GM19025 (cell line): ENCODE results near the gene RAMACL.
"Not testable (repeated sequence)": the region's sequence is repeated elsewhere in the genome, so short reads cannot be mapped to it uniquely, and the experiment has no call there.

ENCODE experiments used
- ATAC-seq: cut with Tn5 transposase; IDR thresholded peaks from one replicate; pipeline ENCODE4 v1.9.1; 2021; ENCODE audit warnings: mild to moderate bottlenecking, low read depth, moderate library complexity; ENCODE audit not compliant: unreplicated experiment

Gene RAMACL

DNA sequence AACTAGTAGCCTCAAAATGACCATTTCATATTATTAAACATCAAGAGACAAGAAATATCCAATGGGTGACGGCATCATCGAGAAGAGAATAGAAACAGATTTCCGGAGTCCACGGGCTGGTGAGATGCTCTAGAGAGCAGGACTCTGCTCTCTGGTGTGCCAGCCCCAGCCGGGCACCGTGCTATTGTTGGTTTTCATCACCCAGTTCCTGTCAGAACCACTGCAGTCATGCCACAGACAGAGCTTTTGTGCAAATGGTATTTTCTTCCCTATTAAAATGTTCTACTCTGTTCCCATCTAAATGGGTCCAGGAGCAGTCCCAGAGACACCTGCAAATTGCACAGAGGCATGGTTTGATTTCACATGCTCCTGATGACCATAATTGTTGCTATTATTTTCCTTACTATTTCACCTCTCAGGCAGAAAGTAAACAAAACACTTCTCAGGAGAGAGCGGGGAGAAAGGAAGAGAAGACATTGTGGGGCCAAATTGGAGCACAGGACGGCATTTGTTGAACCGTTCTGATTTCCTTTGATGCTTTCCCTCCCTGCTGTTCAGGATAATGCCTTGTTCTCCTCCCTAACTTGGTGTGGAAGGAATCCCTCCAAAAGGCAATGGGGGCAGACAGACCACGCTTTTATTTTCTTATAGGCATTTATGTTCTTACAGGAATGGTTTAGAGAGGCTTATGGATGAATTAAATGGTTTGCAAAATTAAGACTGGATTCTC lies 11.4 kb upstream of the RAMACL start:
- ATAC-seq, result no peak

DNA sequence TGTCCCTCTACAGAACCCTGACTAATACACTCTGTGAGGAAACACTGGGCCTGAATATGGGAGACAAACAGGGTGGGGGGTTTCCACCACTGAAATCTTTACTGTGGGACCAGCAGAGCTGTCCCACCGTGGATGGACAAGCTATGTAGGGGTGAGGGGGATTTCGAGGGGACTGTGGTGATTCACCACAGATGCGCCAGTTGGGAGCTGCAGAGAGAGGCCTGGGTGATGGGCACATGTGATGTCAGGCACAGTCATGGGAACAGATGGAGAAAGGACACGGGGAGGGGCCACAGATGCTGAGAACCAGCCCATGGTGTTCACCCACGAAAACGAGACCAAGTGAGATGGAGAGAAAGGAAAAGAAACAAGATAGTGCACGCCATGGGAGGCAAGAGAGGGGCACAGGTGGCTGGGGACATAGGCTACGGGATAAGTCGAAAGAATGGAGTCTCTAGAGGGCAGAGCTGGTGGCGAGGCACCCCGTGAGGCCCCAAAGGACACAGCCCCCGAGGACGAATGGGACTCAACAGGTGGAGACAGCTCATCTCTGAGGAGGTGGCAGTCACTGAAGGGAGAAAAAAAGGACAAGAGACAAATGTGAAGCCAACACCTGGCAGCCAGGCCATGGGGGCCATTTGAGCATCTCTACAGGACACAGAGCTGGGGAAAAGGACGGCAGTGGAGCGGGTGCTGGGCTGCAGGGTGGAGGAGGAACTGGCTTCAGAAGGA lies 10.5 kb upstream of the RAMACL start:
- ATAC-seq, result no peak

DNA sequence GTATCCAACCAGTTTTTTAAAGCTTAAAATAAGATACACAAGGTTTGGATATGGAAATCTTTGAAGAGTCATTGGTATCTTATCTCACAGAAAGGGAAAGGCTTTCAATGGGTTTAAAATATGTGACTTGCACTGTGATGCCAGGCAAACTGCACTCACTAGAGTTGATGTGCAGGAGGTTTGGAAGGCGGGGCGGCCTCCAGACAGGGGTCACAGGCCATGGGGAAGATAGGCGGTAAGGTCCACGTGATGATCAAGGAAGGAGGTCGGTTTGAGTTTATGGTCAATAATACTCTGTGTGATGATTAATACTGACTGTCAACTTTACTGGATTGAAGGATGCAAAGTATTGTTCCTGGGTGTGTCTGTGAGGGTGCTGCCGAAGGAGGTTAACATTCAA lies 9.5 kb upstream of the RAMACL start:
- ATAC-seq, result no peak

DNA sequence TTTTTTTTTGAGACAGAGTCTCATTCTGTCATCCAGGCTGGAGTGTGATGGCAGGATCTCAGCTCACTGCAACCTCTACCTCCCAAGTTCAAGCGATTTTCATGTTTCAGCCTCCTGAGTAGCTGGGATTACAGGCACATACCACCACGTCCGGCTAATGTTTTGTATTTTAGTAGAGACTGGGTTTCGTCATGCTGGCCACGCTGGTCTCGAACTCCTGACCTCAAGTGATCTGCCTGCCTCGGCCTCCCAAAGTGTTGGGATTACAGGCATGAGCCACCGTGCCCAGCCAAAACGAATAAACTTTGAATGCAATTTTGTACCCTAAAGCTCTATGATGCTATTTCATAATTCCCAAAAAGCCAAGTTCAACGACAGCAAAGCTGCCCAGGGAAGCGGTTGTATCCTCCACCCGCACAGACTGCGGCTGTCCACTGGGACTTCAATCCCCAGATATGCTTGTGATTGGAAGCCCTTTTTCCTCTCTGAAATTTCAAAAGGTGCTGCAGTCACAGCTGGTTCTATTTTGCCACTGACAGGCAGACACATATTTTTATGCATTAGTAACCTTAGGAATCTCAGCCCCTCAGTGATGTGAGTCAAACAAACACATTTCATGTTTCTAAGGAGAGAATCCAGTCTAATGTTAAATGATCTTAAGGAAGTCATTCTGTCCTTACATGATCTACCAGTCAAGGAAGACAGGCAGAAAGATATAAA lies 8.7 kb upstream of the RAMACL start:
- no peak for ATAC-seq

DNA sequence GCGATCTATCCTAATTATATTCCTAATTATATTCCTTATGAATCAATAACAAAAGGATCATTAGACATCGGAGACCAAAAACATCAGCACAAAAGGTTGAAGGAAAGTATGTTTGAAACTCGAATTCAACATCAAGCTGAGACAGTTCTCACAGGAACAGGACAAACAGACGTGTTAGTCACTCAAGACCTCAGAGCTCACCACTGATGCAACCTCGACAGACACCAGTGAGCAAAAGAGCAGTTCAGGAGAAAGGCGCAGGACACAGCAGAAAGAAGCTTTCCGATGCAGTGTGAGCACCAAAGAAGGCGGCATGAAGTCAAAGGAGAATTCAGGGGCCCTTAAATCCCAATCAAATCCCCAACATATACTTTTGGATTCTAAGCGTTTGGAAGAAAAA lies 6.3 kb upstream of the RAMACL start:
- no peak for ATAC-seq

DNA sequence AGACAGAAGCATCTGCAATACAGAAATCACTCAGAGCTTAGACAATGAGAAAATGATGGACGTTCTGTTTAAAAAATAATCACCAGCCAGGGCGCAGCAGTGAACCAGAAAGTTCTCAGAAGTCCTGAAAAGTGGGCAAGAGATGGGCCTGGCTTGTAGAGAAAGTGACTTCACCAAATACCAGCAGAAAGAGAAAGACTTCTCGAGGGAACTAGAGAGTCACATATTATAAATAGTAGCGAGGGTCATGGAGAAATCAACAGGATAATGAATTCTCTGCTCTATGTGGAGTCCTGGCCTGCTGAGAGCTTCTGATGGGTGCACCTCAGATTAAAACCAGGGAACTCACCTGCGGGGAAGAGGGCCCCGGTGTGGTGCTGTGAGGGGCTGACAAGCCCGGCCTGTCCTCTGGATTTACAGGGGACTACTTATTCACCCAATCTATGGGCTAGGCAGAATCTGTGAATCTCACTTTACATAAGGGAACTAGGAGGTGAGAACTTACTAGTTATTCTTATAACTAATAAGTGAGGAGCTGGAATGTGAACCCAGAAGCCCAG lies 5.6 kb upstream of the RAMACL start:
- no peak for ATAC-seq

DNA sequence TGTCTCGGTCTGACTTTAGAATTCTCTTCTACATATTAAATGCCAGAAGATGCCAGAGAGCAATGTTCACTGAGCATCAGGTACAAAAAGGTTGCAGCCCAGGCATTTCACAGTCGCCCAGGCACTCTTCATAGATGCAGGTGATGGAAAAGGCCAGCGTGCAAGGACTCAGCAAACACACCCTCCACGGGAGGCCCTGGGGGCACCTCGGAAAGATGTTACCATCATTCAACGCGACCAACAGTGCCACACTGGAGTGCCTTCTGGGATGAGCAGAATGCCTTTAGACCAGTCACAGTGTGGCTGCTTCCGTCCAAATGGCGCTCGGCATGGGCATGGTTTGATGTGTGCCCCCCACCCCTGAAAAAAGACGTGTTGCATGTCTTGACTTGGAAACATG lies 4.5 kb upstream of the RAMACL start:
- no peak for ATAC-seq

DNA sequence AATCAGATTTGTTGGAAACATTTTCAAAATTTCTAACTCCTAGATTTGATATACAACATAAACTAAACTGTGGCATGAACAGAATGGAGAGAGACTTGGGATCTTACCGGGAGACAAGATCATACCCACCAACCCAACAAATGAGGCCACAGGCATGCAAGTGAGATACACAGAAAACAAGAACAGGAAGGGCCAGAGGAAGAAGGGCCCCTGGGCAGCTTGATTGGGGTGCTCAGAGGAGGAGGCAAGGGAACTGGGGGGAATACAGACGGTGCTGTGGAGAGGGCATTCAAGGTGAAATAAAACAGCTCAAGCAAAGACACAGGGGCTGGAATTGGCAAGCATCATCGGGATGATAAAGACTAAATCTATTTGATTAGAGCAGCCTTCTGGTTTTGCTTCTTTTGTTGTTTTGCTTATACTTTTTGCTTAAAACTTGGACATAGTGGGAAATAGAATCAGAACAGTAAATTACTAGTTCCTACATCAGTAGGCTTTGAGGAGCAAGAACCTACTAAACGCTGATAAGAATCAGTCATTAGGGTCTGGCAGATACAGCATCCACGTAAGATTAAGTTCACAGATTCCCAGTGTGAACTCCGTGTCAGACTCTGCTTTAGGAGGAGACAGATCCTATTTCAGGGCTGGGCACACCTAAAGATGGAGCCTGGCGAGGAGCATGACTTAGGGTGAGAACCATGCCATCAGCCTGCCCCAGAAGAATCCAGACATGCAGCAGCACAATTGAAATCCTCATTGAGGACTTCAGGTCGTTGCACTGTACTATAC lies 3.5 kb upstream of the RAMACL start:
- ATAC-seq, result no peak

DNA sequence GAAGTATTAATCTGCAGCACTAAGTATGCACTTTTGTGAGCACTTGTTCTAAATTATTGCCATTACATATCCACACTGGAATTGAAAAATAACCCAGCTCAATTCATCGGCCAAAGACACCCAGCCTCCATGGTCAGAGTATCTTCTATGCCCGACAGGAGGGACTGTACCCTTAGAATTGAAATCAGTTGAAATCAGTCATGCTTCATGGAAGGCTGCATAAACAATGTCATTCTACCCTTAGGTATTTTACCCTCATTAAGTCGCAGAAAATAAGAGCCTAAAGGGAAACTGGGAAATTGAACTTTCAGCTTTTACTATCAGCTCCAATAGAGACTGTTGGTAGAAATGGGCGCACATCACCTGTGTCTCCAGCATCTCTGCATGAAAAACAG lies 2.9 kb upstream of the RAMACL start:
- peak; percentile 23 for ATAC-seq

DNA sequence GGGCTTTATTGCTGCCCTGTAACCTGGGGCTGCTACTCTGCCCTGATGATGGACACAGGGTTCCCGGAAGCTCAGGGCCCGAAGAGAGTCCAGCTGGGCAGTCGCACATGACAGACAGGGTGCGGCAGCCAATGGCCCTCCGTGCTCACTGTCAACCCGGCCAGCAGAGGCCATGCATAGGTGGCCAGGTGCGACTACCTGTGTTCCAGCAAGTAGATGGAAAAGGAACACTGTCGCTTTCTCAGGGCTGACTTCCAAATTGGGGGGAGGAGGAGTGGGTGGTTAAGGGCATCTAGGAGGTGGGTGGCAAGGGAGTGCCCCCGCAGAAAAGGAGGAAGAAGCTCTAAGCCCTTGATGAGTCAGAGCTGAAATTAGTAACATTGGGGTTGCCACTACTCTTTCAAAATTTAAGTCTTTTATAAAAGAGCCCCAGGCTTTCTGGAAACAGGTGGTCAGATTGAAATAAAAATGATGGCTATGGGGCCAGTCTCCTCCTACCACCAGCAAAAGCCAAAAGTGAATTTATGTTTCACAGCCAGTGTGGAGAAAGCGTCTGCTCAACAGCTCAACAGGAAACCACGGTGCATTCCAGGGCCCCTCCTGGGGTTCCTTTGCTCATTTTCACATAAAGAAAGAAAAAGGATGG lies 2.3 kb upstream of the RAMACL start:
- peak; percentile 27 for ATAC-seq

DNA sequence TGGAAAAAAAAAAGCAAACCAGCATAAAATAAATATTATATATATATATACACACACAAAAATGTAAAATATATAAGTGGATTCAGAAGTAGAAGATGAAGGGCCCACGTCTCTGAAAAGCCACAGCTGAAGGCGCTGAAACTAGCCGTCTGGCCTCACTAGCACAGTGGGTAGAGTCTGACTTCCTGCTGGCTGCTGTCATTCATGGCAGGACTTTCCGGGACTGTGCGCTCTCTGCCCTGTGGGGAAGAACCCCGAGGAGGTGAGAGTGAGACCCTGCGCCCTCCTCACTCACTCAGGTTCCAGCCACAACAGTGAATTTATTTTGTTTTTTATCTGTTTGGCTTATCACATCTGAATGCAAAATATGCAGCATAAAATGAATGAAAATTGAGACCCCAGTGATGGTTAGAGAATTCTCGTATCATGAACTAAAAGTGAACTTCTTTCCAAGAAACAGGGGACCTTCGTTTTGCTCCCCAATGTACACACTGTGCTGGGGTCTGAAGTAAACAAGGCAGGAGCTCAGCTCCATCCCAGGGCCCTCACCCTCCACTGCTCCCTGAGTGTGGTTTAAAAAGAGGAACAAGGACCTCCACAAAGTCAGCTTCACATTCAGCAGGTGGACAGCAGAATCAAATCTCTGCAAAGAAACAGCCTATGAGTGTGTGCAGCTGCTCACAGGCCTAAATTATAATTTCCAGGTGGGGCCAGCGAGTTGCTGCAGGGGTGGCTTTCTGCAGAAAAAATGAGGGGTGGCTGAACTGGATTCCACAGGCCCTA lies 1.3 kb upstream of the RAMACL start:
- peak; percentile 51 for ATAC-seq

DNA sequence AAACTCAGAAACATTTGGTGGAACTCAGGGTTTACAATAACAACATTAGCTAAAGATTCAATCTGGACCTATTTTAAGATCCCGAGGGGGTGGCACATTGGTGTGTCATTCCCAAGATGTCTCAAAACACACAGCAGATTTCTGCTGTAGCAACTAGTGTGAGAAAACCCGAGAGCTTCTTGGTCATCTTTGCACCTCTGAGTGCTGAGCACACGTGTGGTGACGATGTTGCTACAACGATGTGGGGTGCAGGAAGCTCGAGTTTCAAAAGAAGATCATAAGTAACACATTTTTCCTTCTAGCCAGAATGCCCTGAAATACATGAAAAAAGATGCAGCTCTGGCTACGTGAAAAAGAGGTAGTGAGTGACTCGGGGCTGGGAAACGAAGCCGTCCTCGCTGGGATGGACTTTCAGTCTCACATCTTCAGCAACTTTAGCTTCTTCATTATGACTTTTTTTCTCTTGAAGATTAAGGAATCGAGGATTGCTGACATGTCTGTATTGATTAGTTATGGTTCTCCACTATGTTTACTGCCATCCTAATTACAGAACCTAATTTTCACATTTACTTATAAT lies 1.5 kb downstream of the RAMACL start:
- ATAC-seq, result no peak

DNA sequence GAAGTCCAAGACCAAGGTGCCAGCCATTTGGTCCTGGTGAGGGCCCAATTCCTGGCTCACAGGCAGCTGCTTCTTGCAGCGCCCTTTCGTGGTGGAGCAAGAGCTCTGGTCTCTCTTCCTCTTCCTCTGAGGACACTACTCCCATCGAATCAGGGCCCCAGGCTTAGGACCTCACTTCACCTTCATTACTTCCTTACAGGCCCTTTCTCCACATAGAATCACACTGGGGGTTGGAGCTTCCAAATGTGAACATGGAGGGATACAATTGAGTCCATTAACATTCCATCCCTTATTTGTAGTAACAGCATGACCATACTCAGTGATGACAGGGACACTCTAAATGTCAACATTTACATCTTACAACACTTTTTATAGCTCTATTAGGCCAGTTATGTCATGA lies 2.3 kb downstream of the RAMACL start:
- no peak for ATAC-seq

DNA sequence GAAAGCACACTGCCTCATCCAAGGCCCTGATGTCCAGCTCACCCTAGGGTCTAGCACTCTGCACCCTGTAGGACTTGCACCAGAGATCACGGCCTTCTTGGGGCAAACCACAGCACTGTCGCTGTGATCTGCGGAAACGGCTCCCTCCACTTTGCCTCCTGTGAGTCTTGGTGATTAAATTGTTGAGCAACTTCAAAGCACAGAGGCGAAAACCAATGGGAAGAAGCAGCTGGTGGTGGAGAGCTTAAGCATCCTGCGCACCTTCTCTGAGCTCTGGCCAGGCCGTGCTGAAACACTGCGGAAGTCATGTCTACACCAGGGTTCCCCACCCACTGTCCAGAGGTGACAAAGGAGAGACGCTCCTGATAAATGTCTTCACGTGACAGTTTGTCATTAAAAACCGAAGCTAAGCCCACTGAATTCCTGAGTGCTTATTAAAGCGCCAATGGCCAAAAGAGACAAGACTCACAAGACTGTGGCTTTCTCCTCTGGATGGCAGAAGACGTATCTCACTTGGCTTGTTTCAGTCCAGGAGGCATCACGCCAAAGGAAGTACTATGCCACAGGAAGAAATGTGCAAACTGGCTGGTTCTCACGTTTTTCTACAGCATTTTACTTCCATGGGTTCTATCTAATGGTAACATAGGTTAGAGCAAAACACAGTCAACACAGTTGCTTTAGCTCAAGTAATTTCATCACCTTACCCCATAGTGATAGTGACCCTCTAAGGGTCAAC lies 3.1 kb downstream of the RAMACL start:
- no peak for ATAC-seq

DNA sequence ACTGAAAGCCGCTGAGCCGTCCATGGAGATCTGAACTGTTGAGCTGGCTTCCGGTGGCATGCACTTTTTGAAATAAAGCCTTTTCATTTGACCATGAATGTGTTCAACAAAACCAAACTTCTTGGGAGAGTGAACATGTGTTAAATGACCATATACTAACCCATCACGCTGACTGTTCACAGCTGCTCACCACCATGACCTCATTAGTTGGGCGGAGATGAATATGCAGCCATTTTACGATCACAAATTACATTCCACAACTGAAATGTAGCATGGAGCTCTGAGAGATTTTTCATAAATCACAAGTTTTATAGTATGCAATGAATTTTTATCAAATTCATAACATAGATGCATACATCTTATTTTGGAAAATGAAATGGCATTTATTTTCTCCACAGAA lies 4.2 kb downstream of the RAMACL start:
- ATAC-seq, result no peak

DNA sequence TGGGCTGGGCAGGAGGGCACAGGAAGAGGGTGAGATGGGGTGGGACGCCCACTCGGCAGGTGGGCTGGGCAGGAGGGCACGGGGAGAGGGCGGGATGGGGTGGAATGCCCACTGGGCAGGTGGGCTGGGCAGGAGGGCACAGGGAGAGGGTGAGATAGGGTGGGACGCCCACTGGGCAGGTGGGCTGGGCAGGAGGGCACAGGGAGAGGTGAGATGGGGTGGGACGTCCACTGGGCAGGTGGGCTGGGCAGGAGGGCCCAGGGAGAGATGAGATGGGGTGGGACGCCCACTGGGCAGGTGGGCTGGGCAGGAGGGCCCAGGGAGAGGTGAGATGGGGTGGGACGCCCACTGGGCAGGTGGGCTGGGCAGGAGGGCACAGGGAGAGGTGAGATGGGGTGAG lies 4.7 kb downstream of the RAMACL start:
- not testable (repeated sequence) for ATAC-seq

DNA sequence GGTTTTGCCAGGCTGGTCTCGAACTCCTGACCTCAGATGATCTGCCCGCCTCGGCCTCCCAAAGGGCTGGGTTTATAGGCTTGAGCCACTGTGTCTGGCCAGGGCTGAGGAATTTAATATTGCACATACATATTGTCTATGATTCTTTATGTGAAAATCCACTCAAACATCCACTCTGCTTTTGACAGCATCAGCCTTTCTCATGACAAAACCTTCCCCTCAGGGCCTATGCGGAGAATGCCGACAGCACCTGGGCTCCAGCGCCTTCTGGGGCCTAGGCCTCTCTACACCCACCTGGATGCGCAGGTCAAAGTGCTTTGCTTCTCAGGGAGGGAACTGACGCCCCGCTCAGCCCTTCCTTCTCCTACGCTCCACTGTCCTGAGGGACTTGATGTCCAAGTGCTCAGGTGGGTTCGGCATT lies 5.4 kb downstream of the RAMACL start:
- ATAC-seq, result no peak
